Cardiac fibroblast (primary cell): ENCODE data around the gene TAMM41.

Experiments
- DNase-seq, 2 donors: peaks; one replicate each; pipeline versions ENCODE4 v3.0.0 to v3.0.0-alpha.2; 2010; ENCODE audit warnings: low read depth in 2 of 2
- H3K4me3 ChIP-seq, 2 donors: replicated peaks in 1 of 2; 1 replicate in 1 of 2; 2 replicates in 1 of 2; pipeline ENCODE4 v1.5.1; 2011; ENCODE audit warnings: low read depth in 2 of 2, low read length in 2 of 2, mild to moderate bottlenecking in 2 of 2, moderate library complexity in 1 of 2
- TF ChIP-seq, protein P1 (sequence below): IDR thresholded peaks from one replicate; pipeline ENCODE4 v1.5.1; 2011; ENCODE audit warnings: low read depth, mild to moderate bottlenecking, low read length, inconsistent platforms

The TAMM41 gene

DNA sequence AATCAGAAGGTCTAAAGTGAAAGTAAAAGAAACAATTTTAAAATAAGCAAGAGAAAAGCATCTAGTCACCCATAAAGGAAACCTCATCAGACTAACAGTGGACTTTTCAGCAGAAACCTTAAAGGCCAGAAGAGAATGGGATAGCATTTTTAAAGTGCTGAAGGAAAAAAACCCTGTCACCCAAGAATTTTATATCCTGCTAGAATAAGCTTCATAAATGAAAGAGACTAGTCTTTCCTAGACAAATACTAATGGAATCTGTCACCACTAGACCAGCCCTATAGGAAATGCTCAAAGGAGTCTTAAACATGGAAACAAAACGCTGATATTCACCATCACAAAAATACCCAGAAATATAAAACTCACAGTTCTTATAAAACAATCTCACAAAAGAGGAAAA lies 46.9 kb downstream of the TAMM41 start:
- H3K4me3 ChIP-seq, result no peak overlapping the region

DNA sequence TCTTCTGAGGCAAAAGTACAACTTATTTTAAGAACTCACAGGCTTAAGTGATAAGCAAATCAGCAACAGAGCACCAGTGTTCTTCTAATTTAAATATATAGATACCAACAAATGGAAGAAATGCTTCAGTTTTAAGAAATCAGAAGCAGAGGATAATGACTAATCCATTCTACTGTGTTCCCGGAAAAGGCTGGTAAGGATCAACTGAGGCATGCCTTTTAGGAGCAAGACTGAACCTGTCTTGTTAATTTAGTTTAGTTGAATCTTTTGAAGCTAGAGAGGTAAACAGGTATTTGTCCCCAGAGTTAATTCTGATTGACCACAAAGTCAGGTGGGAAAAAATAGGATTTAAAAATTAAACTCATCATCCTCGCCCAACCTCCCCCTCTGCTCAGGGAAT lies 51.8 kb downstream of the TAMM41 start:
- H3K4me3 ChIP-seq, result no peak overlapping the region
- TF ChIP-seq, protein P1, sequence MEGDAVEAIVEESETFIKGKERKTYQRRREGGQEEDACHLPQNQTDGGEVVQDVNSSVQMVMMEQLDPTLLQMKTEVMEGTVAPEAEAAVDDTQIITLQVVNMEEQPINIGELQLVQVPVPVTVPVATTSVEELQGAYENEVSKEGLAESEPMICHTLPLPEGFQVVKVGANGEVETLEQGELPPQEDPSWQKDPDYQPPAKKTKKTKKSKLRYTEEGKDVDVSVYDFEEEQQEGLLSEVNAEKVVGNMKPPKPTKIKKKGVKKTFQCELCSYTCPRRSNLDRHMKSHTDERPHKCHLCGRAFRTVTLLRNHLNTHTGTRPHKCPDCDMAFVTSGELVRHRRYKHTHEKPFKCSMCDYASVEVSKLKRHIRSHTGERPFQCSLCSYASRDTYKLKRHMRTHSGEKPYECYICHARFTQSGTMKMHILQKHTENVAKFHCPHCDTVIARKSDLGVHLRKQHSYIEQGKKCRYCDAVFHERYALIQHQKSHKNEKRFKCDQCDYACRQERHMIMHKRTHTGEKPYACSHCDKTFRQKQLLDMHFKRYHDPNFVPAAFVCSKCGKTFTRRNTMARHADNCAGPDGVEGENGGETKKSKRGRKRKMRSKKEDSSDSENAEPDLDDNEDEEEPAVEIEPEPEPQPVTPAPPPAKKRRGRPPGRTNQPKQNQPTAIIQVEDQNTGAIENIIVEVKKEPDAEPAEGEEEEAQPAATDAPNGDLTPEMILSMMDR, result no peak

More for the DNA sequence above, 46.9 kb downstream of the TAMM41 start:
- DNase-seq, result no peak
- TF ChIP-seq, protein P1, result no peak

DNA sequence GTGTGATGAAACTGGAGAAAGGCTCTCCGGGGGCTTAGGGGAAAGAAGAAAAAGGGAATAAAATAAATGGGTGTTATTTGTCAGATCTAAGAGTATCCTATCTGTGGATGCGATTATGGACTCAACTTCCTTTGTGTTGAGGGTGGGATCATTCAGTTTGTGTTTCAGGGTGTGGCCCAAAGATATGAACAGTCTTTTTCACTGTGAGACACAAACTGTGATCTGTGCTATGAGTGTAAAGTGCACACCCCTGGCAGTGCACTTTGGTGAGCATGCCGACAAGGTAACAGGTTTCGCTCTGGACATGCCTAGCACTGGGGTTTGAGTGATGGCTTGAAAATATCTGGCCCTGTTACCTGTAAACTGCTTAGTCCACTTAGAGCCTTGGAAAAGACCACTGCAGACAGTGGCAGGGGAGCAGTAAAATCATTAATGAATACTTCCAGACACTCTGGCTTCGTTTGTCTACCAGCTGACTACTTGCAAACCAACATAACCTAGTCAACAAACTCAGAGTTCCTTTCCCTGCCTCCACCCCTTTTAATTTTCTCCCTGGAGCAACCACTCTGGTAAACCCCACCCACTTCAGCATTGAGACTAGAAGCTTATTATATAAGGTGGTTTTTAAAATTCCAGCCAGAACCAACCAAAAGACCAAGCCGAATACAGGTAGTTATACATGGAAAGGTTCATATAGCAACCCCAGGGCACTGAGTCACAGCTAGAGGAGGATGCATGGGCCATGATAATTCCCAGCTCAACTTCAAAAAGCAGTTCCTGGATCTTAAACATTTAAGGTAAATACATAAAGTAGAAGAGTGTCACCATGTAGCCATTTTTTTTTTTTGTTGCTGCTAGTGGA lies 55.1 kb downstream of the TAMM41 start:
- TF ChIP-seq, protein P1, result no peak
- DNase-seq, result no peak
- H3K4me3 ChIP-seq, result no peak overlapping the region

More for the DNA sequence above, 51.8 kb downstream of the TAMM41 start:
- DNase-seq, result no peak

DNA sequence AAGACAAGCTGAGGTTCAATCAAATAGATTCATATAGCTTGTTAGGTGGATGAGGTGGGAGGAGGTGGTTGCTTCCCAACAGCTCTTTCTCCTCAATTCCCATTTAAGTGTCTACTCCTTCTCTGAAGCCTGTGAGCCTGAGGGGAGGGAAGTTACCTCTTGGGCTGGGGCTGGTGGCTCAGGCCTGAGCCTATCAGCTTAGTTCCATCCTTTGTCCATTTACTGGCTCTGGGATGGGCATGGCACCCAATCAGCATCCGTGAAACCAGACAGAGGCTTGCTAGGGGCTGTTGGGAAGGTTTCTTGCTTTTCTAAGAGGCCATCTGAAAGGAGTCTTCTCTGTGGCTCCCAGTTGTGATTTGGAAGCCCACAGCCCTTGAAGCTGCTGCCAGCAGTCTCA lies 57.3 kb downstream of the TAMM41 start:
- DNase-seq, result no peak
- TF ChIP-seq, protein P1, result no peak
- no peak overlapping the region for H3K4me3 ChIP-seq

DNA sequence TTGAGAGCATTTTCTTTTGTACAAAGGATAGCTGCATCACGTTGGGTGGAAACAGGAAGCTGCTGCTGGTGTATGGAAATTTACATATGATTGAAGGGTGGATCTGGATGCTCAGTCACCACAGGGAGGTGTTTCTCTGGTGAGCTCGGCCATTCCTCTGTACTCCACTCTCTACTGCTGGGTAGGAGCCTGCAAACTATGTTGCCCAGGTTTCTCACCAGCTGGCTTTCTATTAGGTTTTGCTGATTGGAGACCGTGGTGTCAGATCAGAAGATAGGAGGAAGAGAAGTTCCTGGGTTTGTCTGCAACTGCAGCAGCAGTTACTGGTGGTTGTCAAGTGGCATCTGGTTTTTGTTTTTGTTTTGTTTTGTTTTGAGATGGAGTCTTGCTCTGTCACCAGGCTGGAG lies 61.7 kb downstream of the TAMM41 start:
- no peak overlapping the region for H3K4me3 ChIP-seq
- no peak for DNase-seq
- TF ChIP-seq, protein P1, result no peak

DNA sequence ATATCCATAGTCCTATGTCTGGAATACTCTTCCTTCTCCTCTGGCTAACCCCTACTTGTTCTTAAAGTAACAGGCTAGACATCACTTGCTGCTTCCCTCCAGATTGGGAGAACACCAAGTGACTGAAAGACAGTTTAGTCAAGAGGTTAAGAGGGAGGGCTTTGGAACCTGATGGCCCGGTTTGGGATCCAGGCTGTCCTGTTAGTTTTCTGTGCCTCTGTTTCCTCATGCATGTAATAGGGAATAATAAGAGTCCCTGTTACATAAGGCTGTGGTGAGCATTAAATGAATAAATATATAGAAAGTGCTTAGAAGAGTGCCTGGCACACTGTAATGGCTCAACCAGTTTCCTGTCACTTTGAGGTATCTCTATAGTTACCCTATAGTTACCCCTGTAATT lies 66.3 kb downstream of the TAMM41 start:
- TF ChIP-seq, protein P1, result no peak
- H3K4me3 ChIP-seq, result no peak overlapping the region

More for the DNA sequence above, 66.3 kb downstream of the TAMM41 start:
- no peak for DNase-seq
